HG03520 (cell line): Measurements from ENCODE around the gene ZNF473.

Source experiments
- ATAC-seq: cut with Tn5 transposase; IDR thresholded peaks from one replicate; pipeline ENCODE4 v1.9.1; 2021; ENCODE audit warnings: mild to moderate bottlenecking, moderate library complexity; ENCODE audit not compliant: unreplicated experiment

Gene ZNF473

GRCh38 chr19:50003254-50003788, 22.5 kb upstream of the ZNF473 start:
- ATAC-seq = no peak

GRCh38 chr19:50003810-50004419, 21.9 kb upstream of the ZNF473 start:
- no peak for ATAC-seq

DNA sequence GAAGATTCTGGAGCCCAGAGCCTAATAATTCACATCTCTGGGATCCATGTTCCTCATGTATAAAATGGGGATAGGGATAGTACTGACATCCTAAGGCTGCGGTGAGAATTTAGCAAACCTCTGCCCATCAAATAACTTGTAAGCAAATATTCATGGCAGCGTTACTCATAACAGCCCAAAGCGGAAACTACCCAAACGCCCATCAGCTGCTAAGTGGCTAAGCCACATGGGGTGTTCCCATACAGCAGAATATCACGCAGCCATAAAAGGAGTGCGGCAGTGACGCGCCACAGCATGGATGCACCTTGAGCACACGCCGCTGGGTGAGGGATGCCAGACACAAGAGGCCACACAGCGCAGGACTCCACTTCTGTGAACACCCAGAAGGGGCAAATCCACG, 20.4 kb upstream of the ZNF473 start:
- no peak for ATAC-seq

GRCh38 chr19:50007170-50007569, 18.6 kb upstream of the ZNF473 start:
- ATAC-seq = no peak

DNA sequence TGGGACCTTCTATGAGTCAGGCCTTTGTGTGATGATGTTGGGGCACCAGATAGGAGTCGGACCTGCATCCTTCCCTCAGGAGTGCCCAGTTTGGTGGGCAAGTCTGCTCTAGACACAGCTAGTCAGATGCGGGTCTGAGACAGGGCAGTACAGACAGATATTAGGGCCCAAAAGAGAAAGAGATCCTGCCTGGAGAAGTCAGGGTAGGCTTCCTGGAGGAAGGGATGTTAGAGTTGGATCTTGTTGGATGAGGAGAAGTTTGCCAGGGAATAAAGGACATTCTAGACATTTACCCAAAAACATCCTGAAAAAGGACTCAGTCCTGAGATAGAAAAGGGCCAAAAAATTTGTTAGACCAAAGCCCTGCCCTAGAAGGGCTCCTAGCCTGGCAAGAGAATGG, 17.9 kb upstream of the ZNF473 start:
- ATAC-seq = no peak

GRCh38 chr19:50008532-50008931, 17.3 kb upstream of the ZNF473 start:
- ATAC-seq = no peak

- no peak for ATAC-seq
These were observed 9.5 kb upstream of the ZNF473 start for GRCh38 chr19:50016225-50016807.

DNA sequence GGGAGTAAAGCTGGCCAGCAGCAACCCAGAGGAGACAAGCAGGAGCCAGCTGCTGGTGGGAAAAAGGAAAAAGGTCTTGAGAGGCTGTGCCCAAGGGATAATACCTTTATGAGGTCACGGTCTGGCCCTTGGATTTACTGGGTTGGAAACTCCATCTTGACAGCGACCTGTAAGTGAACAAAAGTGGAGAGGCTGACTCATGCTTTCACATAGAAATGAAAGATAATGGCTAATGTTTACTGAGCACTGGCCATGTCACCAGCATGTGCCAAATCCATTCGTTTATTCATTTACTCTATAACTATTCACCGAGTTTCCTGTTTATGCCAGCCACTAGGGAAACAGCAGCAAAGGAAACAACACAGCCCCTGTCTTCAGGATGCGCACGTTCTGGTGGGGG, 5.3 kb upstream of the ZNF473 start:
- ATAC-seq = no peak

GRCh38 chr19:50022823-50023222, 3.0 kb upstream of the ZNF473 start:
- ATAC-seq = no peak

- ATAC-seq = no peak
These were observed 1.1 kb upstream of the ZNF473 start for GRCh38 chr19:50024719-50025021.

DNA sequence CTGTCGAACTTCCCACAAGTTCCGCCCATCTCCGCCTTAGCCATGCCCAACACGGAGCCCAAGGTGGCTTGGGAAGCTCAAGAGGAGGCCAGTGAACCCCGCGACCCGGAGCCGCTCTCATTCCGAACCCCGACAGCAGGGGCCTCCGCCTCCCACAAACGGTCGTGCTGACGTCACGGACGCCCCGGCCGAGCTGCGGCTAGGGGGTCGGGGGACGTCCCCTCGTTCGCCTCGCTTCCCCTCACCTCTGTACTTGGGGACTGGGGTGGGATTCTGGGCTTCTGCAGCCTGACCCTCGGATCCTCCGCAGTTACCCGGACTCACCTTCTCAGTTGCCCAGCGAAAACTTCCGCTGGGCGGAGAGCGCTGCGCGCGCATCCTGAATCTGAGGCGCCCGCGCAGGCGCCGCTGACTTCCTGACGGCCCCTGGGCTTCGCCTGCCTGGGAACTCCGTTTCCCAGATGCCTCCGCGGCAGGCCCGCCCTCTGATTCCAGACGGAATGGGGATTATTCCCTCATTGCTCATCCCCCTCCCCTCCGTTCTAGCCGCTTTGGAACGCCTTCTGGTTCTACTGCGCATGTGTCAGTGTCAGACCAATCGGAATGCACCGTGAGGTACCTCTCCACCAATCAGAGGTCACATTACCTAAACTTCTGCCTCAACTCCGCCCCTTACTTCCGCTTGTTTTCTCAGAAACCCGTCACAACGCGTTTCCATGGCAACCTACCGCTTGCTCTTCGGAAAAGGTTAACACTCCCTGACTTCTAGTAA, 597 bp upstream of the ZNF473 start, which contains the start of gene VRK3:
TSS of gene VRK3 (minus strand) at position 351 of the 772 bp plus-strand sequence. CDS start 9,210 bp downstream, outside the sequence.
- peak; percentile 75 for ATAC-seq

DNA sequence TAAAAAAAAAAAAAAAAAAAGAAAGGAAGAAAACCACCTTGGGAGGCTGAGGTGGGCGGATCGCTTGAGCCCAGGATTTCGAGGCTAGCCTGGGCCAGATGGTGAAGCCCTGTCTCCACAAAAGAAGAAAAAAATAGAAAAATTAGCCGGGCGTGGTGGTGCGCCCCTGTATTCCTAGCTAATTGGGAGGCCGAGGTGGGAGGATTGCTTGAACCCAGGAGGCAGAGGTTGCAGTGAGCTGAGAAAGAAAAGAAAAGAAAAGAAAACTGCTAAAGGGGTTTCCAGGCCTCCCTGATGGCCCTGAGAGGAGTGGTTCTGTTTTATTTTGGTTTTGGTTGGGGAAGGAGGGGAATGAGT, 723 bp downstream of the ZNF473 start:
- ATAC-seq = no peak

- no peak for ATAC-seq
These were observed 4.4 kb downstream of the ZNF473 start for GRCh38 chr19:50030225-50030624.

DNA sequence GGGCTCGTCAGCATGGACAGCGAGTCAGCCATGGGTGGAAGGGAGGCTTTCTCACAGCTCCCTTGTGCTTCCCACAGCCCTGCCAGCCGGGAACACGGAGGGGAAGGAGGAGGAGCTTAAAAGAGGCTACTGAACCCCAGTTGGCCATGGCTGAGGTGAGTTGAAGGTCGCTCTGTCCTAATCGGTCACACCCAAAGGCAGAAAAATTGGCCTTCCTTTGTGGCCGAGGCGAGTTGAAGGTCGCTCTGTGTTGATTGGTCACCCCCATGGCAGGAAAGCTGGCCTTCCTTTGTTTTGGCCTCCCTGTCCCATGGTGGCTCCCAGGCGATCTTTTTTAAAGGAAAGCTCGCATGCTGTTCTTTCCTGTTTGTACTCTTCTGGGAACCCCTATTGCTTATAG, 5.1 kb downstream of the ZNF473 start:
- ATAC-seq = no peak

DNA sequence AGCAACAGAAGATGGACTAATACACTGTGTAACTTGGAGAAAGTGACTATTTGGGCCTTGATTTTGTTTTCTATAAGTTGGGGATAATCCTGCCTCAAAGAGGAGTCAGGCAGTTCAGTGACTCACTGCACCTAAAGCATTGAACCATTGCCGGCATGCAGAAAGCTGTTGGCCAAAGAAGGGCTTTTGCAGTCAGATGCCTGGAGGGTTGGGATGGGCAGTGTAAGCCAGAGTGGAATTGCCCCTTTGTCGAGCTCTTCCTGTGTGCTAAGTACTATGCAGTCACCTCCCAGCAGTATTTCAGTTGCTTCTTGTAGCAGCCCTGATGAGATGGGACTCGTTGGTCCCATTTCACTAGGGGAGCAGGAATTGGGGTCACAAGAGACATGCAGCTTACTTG, 11.1 kb downstream of the ZNF473 start:
- ATAC-seq = no peak

GRCh38 chr19:50039968-50040367, 14.2 kb downstream of the ZNF473 start:
- no peak for ATAC-seq

- ATAC-seq = no peak
These were observed 15.2 kb downstream of the ZNF473 start for GRCh38 chr19:50040967-50041366.

GRCh38 chr19:50042363-50043024, 16.7 kb downstream of the ZNF473 start:
- no peak for ATAC-seq

DNA sequence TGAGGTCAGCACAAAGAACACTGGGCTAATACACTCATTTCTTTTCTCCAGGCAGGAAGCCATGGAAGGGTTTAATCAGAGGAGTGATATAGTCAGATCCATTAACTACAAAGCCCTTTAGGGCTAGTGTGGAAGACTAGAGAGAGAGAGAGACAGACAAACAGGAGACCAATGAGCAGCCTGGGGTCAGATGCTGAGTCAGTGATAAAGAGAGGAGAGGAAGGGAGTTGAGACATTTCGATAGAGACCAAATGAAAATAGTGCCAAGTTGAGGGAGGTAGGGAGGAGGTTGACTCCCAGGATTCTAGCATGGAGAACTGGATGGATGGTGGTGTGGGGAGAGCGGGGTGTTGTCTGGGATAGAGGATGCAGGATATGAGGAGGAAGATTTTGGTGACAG, 18.2 kb downstream of the ZNF473 start:
- ATAC-seq = no peak

DNA sequence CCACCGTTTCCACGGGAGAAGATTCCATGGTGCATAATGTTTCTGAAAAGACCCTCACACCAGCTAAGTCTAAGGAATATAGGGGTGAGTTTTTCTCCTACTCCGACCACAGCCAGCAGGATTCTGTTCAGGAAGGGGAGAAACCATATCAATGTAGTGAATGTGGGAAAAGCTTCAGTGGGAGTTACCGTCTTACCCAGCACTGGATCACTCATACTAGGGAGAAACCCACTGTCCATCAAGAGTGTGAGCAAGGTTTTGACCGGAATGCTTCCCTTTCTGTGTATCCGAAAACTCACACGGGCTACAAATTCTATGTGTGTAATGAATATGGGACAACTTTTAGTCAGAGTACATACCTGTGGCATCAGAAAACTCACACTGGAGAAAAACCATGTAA, 19.1 kb downstream of the ZNF473 start:
- no peak for ATAC-seq

- ATAC-seq = no peak
These were observed 21.1 kb downstream of the ZNF473 start for GRCh38 chr19:50046649-50047503.
